Measurements from ENCODE around the gene SNRK. TPM values are rescaled to one million over a fixed set of nuclear protein-coding genes. Genes with fewer than 3 reads are reported as not detected.
A peak's percentile ranks its signal among the peaks of the same experiment; 100 is the strongest.

The SNRK gene
- total RNA-seq, 1 experiment from 2014 or later, result 7.3 TPM

DNA sequence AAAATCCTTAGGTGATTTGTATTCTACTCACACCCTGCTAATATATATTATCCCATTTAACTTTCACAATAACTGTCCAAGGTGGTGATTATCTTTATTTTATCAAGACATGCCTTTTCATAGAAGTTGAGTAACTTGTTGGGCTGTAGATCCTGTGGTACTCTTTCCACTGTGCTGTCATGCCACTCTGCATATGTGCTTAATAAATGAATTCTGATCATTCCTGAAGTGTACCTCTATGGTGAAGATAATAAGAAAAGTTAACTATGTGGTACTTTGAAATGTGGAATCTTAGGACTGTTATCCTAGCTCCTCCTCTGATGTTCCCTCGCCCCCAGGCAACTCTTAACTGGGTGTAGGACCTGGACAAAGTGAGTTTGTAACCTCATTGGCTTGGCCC lies 5.2 kb downstream of the SNRK start:
- Histone ChIP-seq H3K27me3 (replicated peaks; ENCODE audit: insufficient read depth, low read depth, low read length, poor library complexity) (no peaks in the 10 kb centered on the region), H3K4me1 (ENCODE audit: insufficient read depth, low read length, poor library complexity, severe bottlenecking) (no peaks in the 10 kb centered on the region), H3K27ac (ENCODE audit: low read depth, low read length, poor library complexity, severe bottlenecking) (no peak overlapping the region), H3K9me3 (ENCODE audit: low read depth, low read length, poor library complexity, severe bottlenecking) (no peaks in the 10 kb centered on the region), H3K4me3 (ENCODE audit: low read depth, low read length, poor library complexity, severe bottlenecking) (no peak overlapping the region), H3K36me3 (ENCODE audit: insufficient read depth, low read length, poor library complexity, severe bottlenecking) (no peaks in the 10 kb centered on the region)
- ChIA-PET CTCF (no interaction called here), POLR2A (ENCODE audit: low non-redundant PET) (no interaction called here)
- no TSS peak for BruUV-seq (replicated peaks)
- intact Hi-C loops (cut with micrococcal nuclease; ENCODE audit: unreplicated experiment), result no loop called here
- no peak for DNase-seq (ENCODE audit: low spot score)
- TF ChIP-seq, protein P1, sequence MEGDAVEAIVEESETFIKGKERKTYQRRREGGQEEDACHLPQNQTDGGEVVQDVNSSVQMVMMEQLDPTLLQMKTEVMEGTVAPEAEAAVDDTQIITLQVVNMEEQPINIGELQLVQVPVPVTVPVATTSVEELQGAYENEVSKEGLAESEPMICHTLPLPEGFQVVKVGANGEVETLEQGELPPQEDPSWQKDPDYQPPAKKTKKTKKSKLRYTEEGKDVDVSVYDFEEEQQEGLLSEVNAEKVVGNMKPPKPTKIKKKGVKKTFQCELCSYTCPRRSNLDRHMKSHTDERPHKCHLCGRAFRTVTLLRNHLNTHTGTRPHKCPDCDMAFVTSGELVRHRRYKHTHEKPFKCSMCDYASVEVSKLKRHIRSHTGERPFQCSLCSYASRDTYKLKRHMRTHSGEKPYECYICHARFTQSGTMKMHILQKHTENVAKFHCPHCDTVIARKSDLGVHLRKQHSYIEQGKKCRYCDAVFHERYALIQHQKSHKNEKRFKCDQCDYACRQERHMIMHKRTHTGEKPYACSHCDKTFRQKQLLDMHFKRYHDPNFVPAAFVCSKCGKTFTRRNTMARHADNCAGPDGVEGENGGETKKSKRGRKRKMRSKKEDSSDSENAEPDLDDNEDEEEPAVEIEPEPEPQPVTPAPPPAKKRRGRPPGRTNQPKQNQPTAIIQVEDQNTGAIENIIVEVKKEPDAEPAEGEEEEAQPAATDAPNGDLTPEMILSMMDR (conservative IDR thresholded peaks at IDR 0.05; ENCODE audit: low read depth, low read length), result no peak
- no peak for TF ChIP-seq EZH2 (IDR thresholded peaks at IDR 0.05; ENCODE audit: borderline replicate concordance, low read depth, low read length, poor library complexity, severe bottlenecking)

GRCh38 chr3:43294975-43295374 lies 8.6 kb downstream of the SNRK start:
- no TSS peak for BruUV-seq (replicated peaks)
- ChIA-PET POLR2A (ENCODE audit: low non-redundant PET) (no interaction called here), CTCF (no interaction called here)
- Histone ChIP-seq H3K27me3 (replicated peaks; ENCODE audit: insufficient read depth, low read depth, low read length, poor library complexity) (no peaks in the 10 kb centered on the region), H3K9me3 (ENCODE audit: low read depth, low read length, poor library complexity, severe bottlenecking) (no peaks in the 10 kb centered on the region), H3K36me3 (ENCODE audit: insufficient read depth, low read length, poor library complexity, severe bottlenecking) (no peaks in the 10 kb centered on the region), H3K4me3 (ENCODE audit: low read depth, low read length, poor library complexity, severe bottlenecking) (no peak overlapping the region), H3K27ac (ENCODE audit: low read depth, low read length, poor library complexity, severe bottlenecking) (no peak overlapping the region), H3K4me1 (ENCODE audit: insufficient read depth, low read length, poor library complexity, severe bottlenecking) (no peaks in the 10 kb centered on the region)
- no peak for DNase-seq (ENCODE audit: low spot score)
- TF ChIP-seq EZH2 (IDR thresholded peaks at IDR 0.05; ENCODE audit: borderline replicate concordance, low read depth, low read length, poor library complexity, severe bottlenecking), result no peak
- TF ChIP-seq, protein P1 (conservative IDR thresholded peaks at IDR 0.05; ENCODE audit: low read depth, low read length), result no peak
- intact Hi-C loops (cut with micrococcal nuclease; ENCODE audit: unreplicated experiment), result no loop called here

- CTCF ChIA-PET, result no interaction called here
- no peaks in the 10 kb centered on the region for H3K9me3 ChIP-seq (ENCODE audit: low read depth, low read length, poor library complexity, severe bottlenecking)
- intact Hi-C loops (cut with micrococcal nuclease; ENCODE audit: unreplicated experiment), result no loop called here
- no peak for TF ChIP-seq EZH2 (IDR thresholded peaks at IDR 0.05; ENCODE audit: borderline replicate concordance, low read depth, low read length, poor library complexity, severe bottlenecking)
- TF ChIP-seq, protein P1 (conservative IDR thresholded peaks at IDR 0.05; ENCODE audit: low read depth, low read length), result no peak
- H3K4me3 ChIP-seq (ENCODE audit: low read depth, low read length, poor library complexity, severe bottlenecking), result no peak overlapping the region
- H3K4me1 ChIP-seq (ENCODE audit: insufficient read depth, low read length, poor library complexity, severe bottlenecking), result no peaks in the 10 kb centered on the region
- POLR2A ChIA-PET (ENCODE audit: low non-redundant PET), result no interaction called here
- no TSS peak for BruUV-seq (replicated peaks)
- no peaks in the 10 kb centered on the region for H3K27me3 ChIP-seq (replicated peaks; ENCODE audit: insufficient read depth, low read depth, low read length, poor library complexity)
- no peaks in the 10 kb centered on the region for H3K36me3 ChIP-seq (ENCODE audit: insufficient read depth, low read length, poor library complexity, severe bottlenecking)
- peak; percentile 10 for DNase-seq (ENCODE audit: low spot score)
- H3K27ac ChIP-seq (ENCODE audit: low read depth, low read length, poor library complexity, severe bottlenecking), result no peak overlapping the region
These were observed 10.2 kb downstream of the SNRK start for GRCh38 chr3:43296565-43296964.

Data from A673 (cell line).